Umbilical cord (tissue), 2 donors: ENCODE measurements around the gene OLA1. TPM values are rescaled to one million over a fixed set of nuclear protein-coding genes. Genes with fewer than 3 reads are reported as not detected.

Experiments used
- DNase-seq: peaks from one replicate; pipeline ENCODE4 v3.0.0-alpha.2; 2015; ENCODE audit warnings: low spot score
- total RNA-seq: library from RNA; depleted of rRNA; stranded (reverse); fragments of >200 nt; gene quantifications from one replicate; pipeline ENCODE4 v1.2.3, GENCODE V29; 2014; ENCODE audit warnings: low replicate concordance; ENCODE audit not compliant: insufficient read depth

OLA1 gene
- total RNA-seq, 1 donor from 2014 or later, result 17.3 TPM

- peak; percentile 3 for DNase-seq
Measured at GRCh38 chr2:174180165-174180724, 68.1 kb downstream of the OLA1 start.

GRCh38 chr2:174177316-174177890, 70.9 kb downstream of the OLA1 start:
- DNase-seq, result no peak

DNA sequence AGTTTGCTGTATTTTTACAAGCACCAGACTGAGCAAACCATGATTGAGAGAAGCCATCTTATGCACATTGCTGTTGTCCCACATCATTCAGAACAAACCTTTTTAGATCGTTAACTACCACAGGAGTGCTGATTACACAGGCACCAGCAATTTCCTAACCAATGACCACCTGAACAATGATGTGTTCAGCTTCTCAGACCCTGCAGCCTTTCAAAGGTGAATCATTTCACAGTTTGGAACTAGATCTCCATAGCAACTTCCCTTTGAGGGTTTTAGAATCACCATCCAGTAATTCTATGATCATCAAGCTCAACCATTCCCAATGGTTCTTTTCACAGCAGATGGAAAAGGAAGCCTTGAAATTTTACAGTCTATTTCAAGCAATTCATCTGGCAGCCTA, 71.4 kb downstream of the OLA1 start:
- DNase-seq, result no peak

DNA sequence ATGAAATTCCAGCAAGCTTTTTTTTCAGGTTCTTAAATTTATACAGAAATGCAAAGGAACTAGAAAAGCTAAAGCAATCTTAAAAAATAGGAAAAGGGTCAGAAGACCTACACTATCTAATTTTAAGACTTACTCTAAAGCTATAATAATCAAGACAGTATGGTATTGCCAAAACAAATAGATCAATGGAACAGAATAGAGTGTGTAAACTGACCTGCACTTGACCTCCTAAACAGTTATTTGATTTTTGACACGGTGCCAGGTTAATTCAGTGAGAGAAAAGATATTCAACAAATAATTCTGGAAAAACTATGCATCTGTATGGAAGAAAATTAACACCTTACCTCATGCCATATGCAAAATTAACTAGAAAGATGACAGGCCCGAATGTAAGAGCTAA, 73.6 kb downstream of the OLA1 start:
- DNase-seq, result no peak

DNA sequence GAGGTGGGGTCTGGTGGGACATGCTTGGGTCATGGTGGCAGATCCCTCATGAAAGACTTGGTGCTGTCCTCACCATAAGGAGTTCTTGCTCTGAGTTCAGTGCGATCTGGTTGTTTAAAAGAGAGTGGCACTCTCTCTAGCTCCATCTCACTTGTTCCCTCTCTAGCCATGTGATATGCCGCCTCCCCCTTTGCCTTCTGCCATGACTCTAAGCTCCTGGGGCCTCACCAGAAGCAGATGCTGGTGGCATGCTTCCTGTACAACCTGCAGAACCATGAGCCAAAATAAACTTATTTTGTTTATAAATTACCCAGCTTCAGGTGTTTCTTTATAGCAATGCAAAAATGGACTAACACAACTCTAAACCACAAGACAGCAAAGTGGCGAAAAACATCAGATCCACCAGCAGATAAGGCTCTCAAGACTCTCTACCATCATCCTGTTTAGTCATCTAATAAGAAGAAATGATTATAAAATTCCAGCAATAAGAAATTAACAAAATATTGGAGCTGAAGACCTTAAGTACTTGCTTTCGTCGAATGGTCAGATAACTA, 75.5 kb downstream of the OLA1 start:
- no peak for DNase-seq

- no peak for DNase-seq
Measured at GRCh38 chr2:174171686-174172445, 76.5 kb downstream of the OLA1 start.

- DNase-seq, result no peak
Measured at GRCh38 chr2:174169372-174169771, 79.0 kb downstream of the OLA1 start.

GRCh38 chr2:174166261-174166660, 82.1 kb downstream of the OLA1 start:
- DNase-seq, result no peak

GRCh38 chr2:174161490-174161889, 86.8 kb downstream of the OLA1 start:
- no peak for DNase-seq

- DNase-seq, result no peak
Measured at GRCh38 chr2:174158003-174158402, 90.3 kb downstream of the OLA1 start.

DNA sequence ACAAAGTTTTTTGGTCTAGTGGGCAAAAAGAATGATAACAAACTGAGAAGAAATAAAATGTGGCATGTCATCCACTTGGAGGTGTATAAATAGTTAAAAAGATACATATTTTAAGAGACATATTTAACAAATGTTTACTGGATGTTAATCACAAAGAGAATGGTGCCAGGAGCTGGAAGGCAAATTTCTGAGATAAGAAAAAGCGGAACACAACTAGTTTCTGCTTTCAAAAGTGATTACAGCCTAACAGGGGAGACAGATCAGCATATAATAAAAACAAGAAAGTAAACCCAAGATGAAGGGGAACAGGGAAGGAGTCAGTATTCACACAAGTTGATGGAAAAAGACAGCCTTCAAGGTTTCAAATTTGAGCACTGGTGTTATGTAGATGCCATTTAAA, 91.3 kb downstream of the OLA1 start:
- no peak for DNase-seq

DNA sequence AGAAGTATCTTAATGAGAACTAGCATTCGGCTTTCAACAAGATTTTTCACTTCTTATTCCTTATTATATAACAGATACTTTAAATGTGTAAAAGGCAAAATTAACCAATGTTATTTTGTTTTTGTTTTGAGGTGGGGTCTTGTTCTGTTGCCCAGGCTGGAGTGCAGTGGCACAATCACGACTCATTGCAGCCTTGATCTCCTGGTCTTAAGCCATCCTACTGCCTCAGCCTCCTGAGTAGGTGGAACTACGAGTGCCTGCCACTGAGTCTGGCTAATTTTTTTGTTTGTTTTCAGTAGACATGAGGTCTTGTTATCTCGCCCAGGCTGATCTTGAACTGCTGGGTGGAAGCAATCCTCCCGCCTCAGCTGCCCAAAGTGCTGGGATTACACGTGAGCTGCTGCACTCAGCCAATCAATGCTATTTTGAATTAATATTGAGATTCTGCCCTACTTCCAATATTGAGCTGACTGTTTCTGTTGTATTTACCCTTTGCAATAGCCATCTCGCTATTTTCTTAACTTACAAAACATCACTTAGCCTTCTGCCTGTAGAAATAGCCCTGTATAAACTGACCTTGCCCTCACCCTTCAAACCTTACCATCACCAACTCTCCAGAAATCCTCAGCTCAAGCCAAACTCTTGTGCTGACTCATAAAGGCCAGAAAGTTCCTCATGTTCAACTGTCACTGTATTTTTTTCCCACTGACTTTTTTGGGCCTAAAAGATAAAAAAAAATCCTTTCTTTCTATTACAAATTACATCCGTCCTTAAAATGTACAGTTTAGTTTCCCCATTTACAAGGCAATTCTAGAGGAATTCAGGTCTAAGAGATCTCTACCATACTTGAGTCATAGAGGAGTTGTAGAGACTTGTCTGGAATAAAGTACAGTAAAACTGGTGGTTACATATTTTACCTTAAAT, 94.3 kb downstream of the OLA1 start:
- DNase-seq, result peak; percentile 63

GRCh38 chr2:174149530-174149929, 98.8 kb downstream of the OLA1 start:
- no peak for DNase-seq

GRCh38 chr2:174148833-174149232, 99.5 kb downstream of the OLA1 start:
- no peak for DNase-seq

GRCh38 chr2:174145827-174146226, 102.5 kb downstream of the OLA1 start:
- DNase-seq, result peak; percentile 6

GRCh38 chr2:174142290-174142689, 106.0 kb downstream of the OLA1 start:
- no peak for DNase-seq

DNA sequence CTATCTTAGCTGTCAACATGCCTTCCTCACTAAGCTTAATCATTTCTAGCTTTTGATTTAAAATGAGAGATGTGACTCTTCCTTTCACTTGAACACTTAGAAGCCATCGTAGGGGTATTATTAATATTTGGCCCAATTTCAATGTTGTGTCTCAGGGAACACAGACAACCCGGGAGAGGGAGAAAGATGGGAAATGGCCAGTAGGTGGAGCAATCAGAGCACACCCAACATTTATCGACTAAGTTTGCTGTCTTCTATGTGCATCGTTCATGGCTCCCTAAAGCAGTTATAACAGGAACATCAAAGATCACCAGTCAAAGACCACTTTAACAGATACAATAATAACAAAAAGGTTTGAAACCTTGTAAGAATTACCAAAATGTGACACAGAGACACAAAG, 110.2 kb downstream of the OLA1 start:
- DNase-seq, result no peak

- DNase-seq, result no peak
Measured at GRCh38 chr2:174135981-174136380, 112.4 kb downstream of the OLA1 start.

DNA sequence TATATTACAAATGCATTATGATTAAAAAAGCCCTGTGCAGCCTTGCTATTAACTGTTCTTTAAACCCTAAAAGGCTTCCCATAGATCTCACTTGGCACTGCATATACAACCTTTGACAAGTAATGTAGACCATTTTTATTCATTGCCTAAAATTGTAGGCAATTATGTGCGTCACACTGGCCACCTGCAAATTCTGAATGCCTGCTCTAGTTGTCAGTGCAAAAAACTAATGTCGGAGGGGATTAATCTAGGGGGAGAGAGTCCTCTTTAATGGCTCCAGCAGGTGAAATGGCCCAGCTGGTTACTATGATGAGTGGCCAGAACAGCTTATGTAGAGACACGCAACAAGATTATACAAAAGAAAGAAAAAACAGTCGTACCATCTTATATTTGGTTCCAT, 123.2 kb downstream of the OLA1 start:
- DNase-seq, result no peak

- no peak for DNase-seq
Measured at GRCh38 chr2:174124181-174124580, 124.2 kb downstream of the OLA1 start.

- DNase-seq, result no peak
Measured at GRCh38 chr2:174122185-174122584, 126.1 kb downstream of the OLA1 start.

DNA sequence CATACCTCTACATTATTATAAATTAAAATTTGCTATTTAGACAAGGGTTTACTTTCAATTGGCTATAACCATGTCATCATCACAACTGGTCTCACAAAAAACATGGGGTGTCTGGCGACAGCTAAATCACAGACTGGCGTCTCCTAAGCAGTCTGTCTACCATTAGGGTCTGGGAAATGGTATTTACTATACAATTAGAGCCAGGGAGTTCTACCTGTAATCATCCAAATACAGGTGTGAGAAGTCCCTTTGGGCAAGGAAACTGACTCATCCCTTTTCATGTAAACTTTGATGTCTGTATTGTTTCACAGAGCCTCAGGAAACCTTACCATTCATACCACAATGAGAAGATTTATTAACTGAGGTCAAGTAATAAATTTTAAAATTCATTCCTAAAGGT, 126.7 kb downstream of the OLA1 start:
- DNase-seq, result no peak
